Stomach (tissue), 4 donors: ENCODE data around the gene SRP68.

Source experiments
- CTCF ChIP-seq, 7 experiments: fragments of 450-650 bp in 4 of 7; fragments of 200-600 bp in 3 of 7; sonication (generic) in 3 of 7; IDR thresholded peaks; one replicate each; pipeline ENCODE4 v1.5.1; 2016 to 2019; ENCODE audit warnings: antibody characterized with exemption in 7 of 7, control low read depth in 2 of 7, mild to moderate bottlenecking in 1 of 7
- EP300 ChIP-seq: sonication (generic); formaldehyde crosslinking; IDR thresholded peaks from one replicate; pipeline ENCODE4 v1.6.1; 2017; ENCODE audit warnings: antibody characterized with exemption
- POLR2AphosphoS5 ChIP-seq, 3 donors: sonication (generic); formaldehyde crosslinking; IDR thresholded peaks; one replicate each; pipeline ENCODE4 v1.6.1; 2016; ENCODE audit warnings: antibody characterized with exemption in 3 of 3

GRCh38 chr17:75998327-75998795, 74.0 kb downstream of the SRP68 start:
- TF ChIP-seq CTCF (IDR thresholded peaks at IDR 0.05) (no peak), POLR2AphosphoS5 (IDR thresholded peaks at IDR 0.05) (no peak), EP300 (no peak)
